HepG2 (cell line): ENCODE data around the gene TMEM267. TPM values are rescaled to one million over a fixed set of nuclear protein-coding genes. Genes with fewer than 3 reads are reported as not detected.

Experiments
- CBX2 ChIP-seq, 2 experiments: fragments of 200-600 bp in 1 of 2; sonication (generic); formaldehyde crosslinking in 1 of 2; IDR thresholded peaks; 2 replicates each; pipeline versions ENCODE4 v1.7.0 to v1.8.1; 2018 to 2022; ENCODE audit warnings: low read depth in 2 of 2, low read length in 1 of 2, mild to moderate bottlenecking in 1 of 2, missing genetic modification reagents in 1 of 2
- GATAD1 ChIP-seq: IDR thresholded peaks from 2 replicates; pipeline ENCODE4 v1.6.1; 2016; ENCODE audit warnings: missing genetic modification reagents, missing compliant biosample characterization
- HNF1A ChIP-seq, 2 experiments: sonication (generic) in 1 of 2; formaldehyde crosslinking in 1 of 2; IDR thresholded peaks; 2 replicates each; pipeline versions ENCODE4 v1.4.0 to v1.6.1; 2016 to 2020; ENCODE audit warnings: borderline replicate concordance in 1 of 2, low read depth in 1 of 2, mild to moderate bottlenecking in 1 of 2, missing genetic modification reagents in 1 of 2
- HNRNPH1 ChIP-seq: fragments of 200-400 bp; formaldehyde crosslinking; optimal IDR thresholded peaks from 2 replicates; pipeline ENCODE3; 2017; ENCODE audit warnings: mild to moderate bottlenecking, low read depth, low read length
- IRF9 ChIP-seq: sonication (generic); formaldehyde crosslinking; IDR thresholded peaks from 2 replicates; pipeline ENCODE4 v1.8.0; 2022; ENCODE audit warnings: missing genetic modification reagents, mild to moderate bottlenecking, borderline replicate concordance
- PHF5A ChIP-seq: IDR thresholded peaks from one replicate; pipeline ENCODE4 v1.6.1; 2018; ENCODE audit warnings: low read depth, missing genetic modification reagents; ENCODE audit not compliant: unreplicated experiment
- RCOR2 ChIP-seq: IDR thresholded peaks from 2 replicates; pipeline ENCODE4 v1.6.1; 2016; ENCODE audit warnings: missing biosample characterization, missing genetic modification reagents
- SALL2 ChIP-seq: sonication (generic); formaldehyde crosslinking; IDR thresholded peaks from 2 replicates; pipeline ENCODE4 v1.8.1; 2023; ENCODE audit warnings: mild to moderate bottlenecking, missing genetic modification reagents, inconsistent platforms
- SIN3B ChIP-seq: fragments of 150-350 bp; IDR thresholded peaks from 2 replicates; pipeline ENCODE4 v1.6.1; 2014; ENCODE audit warnings: low read length
- SMAD3 ChIP-seq: sonication (generic); formaldehyde crosslinking; IDR thresholded peaks from 2 replicates; pipeline ENCODE4 v1.4.0; 2020; ENCODE audit warnings: missing genetic modification reagents
- THAP9 ChIP-seq: sonication (generic); formaldehyde crosslinking; IDR thresholded peaks from 2 replicates; pipeline ENCODE4; 2020; ENCODE audit warnings: missing genetic modification reagents, mild to moderate bottlenecking, borderline replicate concordance
- ZBTB7A ChIP-seq: sonication (generic); formaldehyde crosslinking; IDR thresholded peaks from 2 replicates; pipeline ENCODE4 v1.8.0; 2022; ENCODE audit warnings: mild to moderate bottlenecking, missing genetic modification reagents
- ZKSCAN8 ChIP-seq: IDR thresholded peaks from 2 replicates; pipeline ENCODE4 v1.6.1; 2016; ENCODE audit warnings: borderline replicate concordance, missing genetic modification reagents, missing compliant biosample characterization
- ZNF619 ChIP-seq: sonication (generic); formaldehyde crosslinking; IDR thresholded peaks from 2 replicates; pipeline ENCODE4 v1.4.0; 2020; ENCODE audit warnings: mild to moderate bottlenecking, missing genetic modification reagents
- ZNF644 ChIP-seq: IDR thresholded peaks from 2 replicates; pipeline ENCODE4 v1.6.1; 2016; ENCODE audit warnings: low read depth
- polyA plus RNA-seq, 8 experiments: library from polyadenylated mRNA; depleted of rRNA in 3 of 8; stranded (reverse) in 7 of 8; unstranded in 1 of 8; fragments of >200 nt; fragmentation: Illumina TruSeq in 4 of 8; extraction: Trizol in 4 of 8; gene quantifications; 2 replicates each; pipeline versions ENCODE4 v1.2.1 to v1.2.3, GENCODE V29; 2011 to 2016; ENCODE audit warnings: low read depth in 4 of 8, missing spikeins in 1 of 8, mixed read lengths in 1 of 8; ENCODE audit not compliant: insufficient read depth in 1 of 8
- total RNA-seq, 5 experiments: library from RNA; depleted of rRNA; stranded (reverse); fragments of >200 nt; fragmentation: Illumina TruSeq; extraction: Trizol; gene quantifications; 2 replicates each; pipeline ENCODE4 v1.2.3, GENCODE V29; 2016; ENCODE audit warnings: low read depth in 1 of 5

Gene TMEM267
- total and polyA plus RNA-seq, 2 of the 13 experiments (the other 11 are each of a cell fraction or from before 2014, with no cell fraction given), result 8.9 to 12.6 TPM

- TF ChIP-seq ZBTB7A (peak; percentile 69; the same call in 1 of the 2 replicates), SIN3B (0 out of 2 replicates have a peak, but pooled peaks have one; percentile 35), GATAD1 (CRISPR knock-in tag) (peak; percentile 88), CBX2 (IDR thresholded peaks at IDR 0.05; ENCODE audit: low read depth, low read length) (no peak), CBX2 (CRISPR knock-in tag; IDR thresholded peaks at IDR 0.05; ENCODE audit: low read depth) (no peak), RCOR2 (CRISPR knock-in tag) (no peak), IRF9 (peak; percentile 90; the same call in 1 of the 2 replicates), ZNF619 (CRISPR knock-in tag) (no peak; the same call in 1 of the 2 replicates), PHF5A (CRISPR knock-in tag) (peak; percentile 39), HNF1A (IDR thresholded peaks at IDR 0.05; ENCODE audit: low read depth) (no peak), HNF1A (CRISPR knock-in tag; IDR thresholded peaks at IDR 0.05; ENCODE audit: borderline replicate concordance) (no peak; the same call in 1 of the 2 replicates), THAP9 (CRISPR knock-in tag) (peak; percentile 70; the same call in 1 of the 2 replicates), SALL2 (peak; percentile 70; the same call in 1 of the 2 replicates), ZKSCAN8 (0 out of 2 replicates have a peak, but pooled peaks have one; percentile 12), HNRNPH1 (peak; percentile 49), SMAD3 (peak; percentile 74), ZNF644 (no peak)
These were observed at the start of gene TMEM267 (continued) for GRCh38 chr5:43483298-43484105.
